WTC11 (cell line): Measurements from ENCODE around the gene GALNT18.

Experiments
- CTCF ChIP-seq: fragments of 200-600 bp; IDR thresholded peaks from 2 replicates; pipeline ENCODE4 v1.8.0; 2022; ENCODE audit warnings: antibody characterized with exemption
- KAT7 ChIP-seq: sonication (generic); formaldehyde crosslinking; IDR thresholded peaks from 2 replicates; pipeline ENCODE4 v1.8.1; 2023; ENCODE audit warnings: missing genetic modification reagents, mild to moderate bottlenecking, borderline replicate concordance
- MLX ChIP-seq: sonication (generic); formaldehyde crosslinking; IDR thresholded peaks from 2 replicates; pipeline ENCODE4 v1.8.1; 2023; ENCODE audit warnings: mild to moderate bottlenecking, missing genetic modification reagents, moderate library complexity
- NFATC4 ChIP-seq: fragments of 250-450 bp; sonication (Bioruptor Pico); IDR thresholded peaks from 2 replicates; pipeline ENCODE4 v1.9.0; 2021; ENCODE audit warnings: mild to moderate bottlenecking
- NFE2L1 ChIP-seq: sonication (generic); formaldehyde crosslinking; IDR thresholded peaks from 2 replicates; pipeline ENCODE4 v1.8.1; 2023; ENCODE audit warnings: missing genetic modification reagents
- ZNF121 ChIP-seq: sonication (generic); formaldehyde crosslinking; IDR thresholded peaks from 2 replicates; pipeline ENCODE4 v1.8.0; 2023; ENCODE audit warnings: missing genetic modification reagents
- ZNF138 ChIP-seq: sonication (generic); formaldehyde crosslinking; conservative IDR thresholded peaks from 2 replicates; pipeline ENCODE4 v1.8.1; 2022; ENCODE audit warnings: mild to moderate bottlenecking, moderate library complexity, missing genetic modification reagents

- TF ChIP-seq KAT7 (CRISPR knock-in tag) (no peak), CTCF (no peak), MLX (CRISPR knock-in tag) (no peak), ZNF138 (no peak), NFATC4 (no peak), NFE2L1 (CRISPR knock-in tag) (no peak), ZNF121 (no peak)
These were observed 135.8 kb downstream of the GALNT18 start for GRCh38 chr11:11486002-11486401.
